Right lobe of liver (tissue), 6 donors: ENCODE data around the gene AGT. TPM values are rescaled to one million over a fixed set of nuclear protein-coding genes. Genes with fewer than 3 reads are reported as not detected.

Source experiments
- ATAC-seq, 4 donors: fragments of 200-7000 bp; cut with Tn5 transposase; one replicate each; pipeline ENCODE4 v1.9.1; 2020; ENCODE audit warnings: mild to moderate bottlenecking in 4 of 4, moderate library complexity in 4 of 4
- DNase-seq, 3 donors: peaks; one replicate each; pipeline ENCODE4 v3.0.0-alpha.2; 2020
- H3K27ac ChIP-seq, 3 donors: fragments of 200-600 bp; one replicate each; pipeline ENCODE4 v1.8.0; 2022
- H3K27me3 ChIP-seq, 2 donors: fragments of 200-600 bp; one replicate each; pipeline ENCODE4 v1.8.0; 2022
- H3K36me3 ChIP-seq, 4 donors: fragments of 200-600 bp; sonication (generic) in 1 of 4; one replicate each; pipeline versions ENCODE4 v1.5.1 to v1.8.0; 2017 to 2022; ENCODE audit warnings: control low read depth in 1 of 4
- H3K4me1 ChIP-seq, 4 donors: fragments of 200-600 bp; sonication (generic) in 1 of 4; one replicate each; pipeline versions ENCODE4 v1.5.1 to v1.8.0; 2017 to 2022; ENCODE audit warnings: control low read depth in 1 of 4
- H3K4me3 ChIP-seq, 3 donors: fragments of 200-600 bp; one replicate each; pipeline ENCODE4 v1.8.0; 2022
- H3K9me3 ChIP-seq, 4 donors: fragments of 200-600 bp; sonication (generic) in 1 of 4; one replicate each; pipeline versions ENCODE4 v1.5.1 to v1.8.0; 2017 to 2022; ENCODE audit warnings: control low read depth in 1 of 4
- CTCF ChIP-seq, 4 donors: fragments of 200-600 bp in 3 of 4; fragments of 450-650 bp in 1 of 4; IDR thresholded peaks; one replicate each; pipeline versions ENCODE4 v1.5.1 to v1.8.0; 2016 to 2022; ENCODE audit warnings: antibody characterized with exemption in 4 of 4, mild to moderate bottlenecking in 2 of 4
- POLR2A ChIP-seq: fragments of 450-650 bp; IDR thresholded peaks from one replicate; pipeline ENCODE4 v1.6.1; 2017; ENCODE audit warnings: antibody characterized with exemption, mild to moderate bottlenecking
- whole genome bisulfite sequencing: methylation state at CpG from one replicate; pipeline ENCODE4 v1.1.6; 2018; ENCODE audit warnings: low coverage, low lambda C conversion rate; ENCODE audit not compliant: insufficient coverage; ENCODE audit errors: missing lambda C conversion rate; 5-methylcytosine and 5-hydroxymethylcytosine counted together
- intact Hi-C, 2 donors: fragments of 100-400 bp; cut with DNase I; formaldehyde crosslinking; loops; one replicate each; pipeline versions ENCODE4 v1.11.2 to v1.14.1; 2022
- total RNA-seq, 6 experiments: library from RNA; depleted of rRNA in 2 of 6; stranded (reverse); fragments of >200 nt in 2 of 6; fragmentation: NEBNext Ultra II Directional in 3 of 6; extraction: Animal tissue kit (Norgen Biotek cat#: 25700) in 3 of 6; gene quantifications; one replicate each; pipeline versions ENCODE4 v1.1.0 to v1.2.4, GENCODE V29; 2016 to 2023
- donor health status: DM: no; HTN: yes; CAD: no.
- donor health status: DM: no; HTN: no; CAD: no.
- donor health status: DM: no; HTN: no; CAD: no.
- donor health status: DM: no; HTN: yes; CAD: no.
- donor health status: DM: no; HTN: yes; CAD: no.

The AGT gene
- total RNA-seq, 6 experiments from 2014 or later, result 1,076 to 2,346 (median 1,911) TPM

GRCh38 chr1:230698130-230698529, 15.8 kb downstream of the AGT start:
- 38% methylated on average over 6 of the region's 14 CpGs for WGBS
- Histone ChIP-seq H3K27ac (peak overlapping the region in 1 of 3 donors; percentile 6), H3K4me1 (no peaks in the 10 kb centered on the region), H3K36me3 (peaks cover 0 to 27% (median 8%) of the 10 kb centered on the region in 4 donors), H3K4me3 (no peak overlapping the region), H3K9me3 (no peaks in the 10 kb centered on the region), H3K27me3 (no peaks in the 10 kb centered on the region)
- intact Hi-C loops, result no loop called here
- TF ChIP-seq CTCF (IDR thresholded peaks at IDR 0.05) (peak; percentile 44 to 75 (median 58)), POLR2A (no peak)
- ATAC-seq (peak; percentile 56 to 90 (median 76)), DNase-seq (peak in 1 of 3 donors; percentile 24)

GRCh38 chr1:230696722-230697437, 17.0 kb downstream of the AGT start:
- Histone ChIP-seq H3K36me3 (peaks cover 0 to 18% (median 4%) of the 10 kb centered on the region in 4 donors), H3K4me1 (no peaks in the 10 kb centered on the region), H3K4me3 (no peak overlapping the region), H3K9me3 (no peaks in the 10 kb centered on the region), H3K27me3 (no peaks in the 10 kb centered on the region), H3K27ac (no peak overlapping the region)
- no peak for ATAC-seq
- DNase-seq, result no peak
- TF ChIP-seq CTCF (IDR thresholded peaks at IDR 0.05) (no peak), POLR2A (no peak)
- intact Hi-C loops, result no loop called here
- WGBS, result 64% methylated on average over 3 of the region's 7 CpGs

GRCh38 chr1:230696218-230696617, 17.7 kb downstream of the AGT start:
- no peaks in the 10 kb centered on the region for H3K9me3 ChIP-seq
- DNase-seq (no peak), ATAC-seq (no peak)
- H3K4me3 ChIP-seq, result no peak overlapping the region
- H3K27ac ChIP-seq, result no peak overlapping the region
- peaks cover 0 to 21% (median 5%) of the 10 kb centered on the region in 4 donors for H3K36me3 ChIP-seq
- intact Hi-C loops, result no loop called here
- H3K4me1 ChIP-seq, result no peaks in the 10 kb centered on the region
- WGBS, result 95% methylated on average over 3 of the region's 8 CpGs
- H3K27me3 ChIP-seq, result no peaks in the 10 kb centered on the region
- TF ChIP-seq POLR2A (no peak), CTCF (IDR thresholded peaks at IDR 0.05) (no peak)

- ATAC-seq (no peak), DNase-seq (no peak)
- intact Hi-C loops, result no loop called here
- no peak overlapping the region for H3K27ac ChIP-seq
- no peaks in the 10 kb centered on the region for H3K27me3 ChIP-seq
- no CpG with 5 or more reads among the region's 4 CpGs for WGBS
- TF ChIP-seq CTCF (IDR thresholded peaks at IDR 0.05) (no peak), POLR2A (no peak)
- no peaks in the 10 kb centered on the region for H3K4me1 ChIP-seq
- H3K9me3 ChIP-seq, result no peaks in the 10 kb centered on the region
- peaks cover 3 to 32% (median 10%) of the 10 kb centered on the region in 4 donors for H3K36me3 ChIP-seq
- H3K4me3 ChIP-seq, result no peak overlapping the region
These were observed 18.9 kb downstream of the AGT start for GRCh38 chr1:230694991-230695390.
